AG04450 (cell line): Measurements from ENCODE around the gene MC2R. TPM values are rescaled to one million over a fixed set of nuclear protein-coding genes. Genes with fewer than 3 reads are reported as not detected.

Experiments used
- CTCF ChIA-PET: fragments of 300-600, 350-600 bp; formaldehyde crosslinking; extraction: SDS; loops from one replicate; lab custom pipeline; 2022; ENCODE audit warnings: antibody characterized with exemption, inconsistent platforms; lab: Charles Lee
- POLR2A ChIA-PET: fragments of 350-600 bp; formaldehyde crosslinking; extraction: SDS; loops from one replicate; lab custom pipeline; 2021; ENCODE audit warnings: antibody characterized with exemption, inconsistent platforms; lab: Yijun Ruan, JAX
- DNase-seq: peaks from one replicate; pipeline ENCODE4 v3.0.0-alpha.2; 2011; ENCODE audit warnings: low read depth, low spot score
- H3K27ac ChIP-seq: one replicate; pipeline ENCODE4 v1.5.1; 2012; ENCODE audit warnings: low read depth, low read length, control low read depth
- H3K27me3 ChIP-seq: one replicate; pipeline ENCODE4 v1.6.0; 2012; ENCODE audit warnings: low read length; ENCODE audit not compliant: control insufficient read depth, insufficient read depth
- H3K4me3 ChIP-seq: 2 replicates; pipeline ENCODE4 v1.5.1; 2011; ENCODE audit warnings: mild to moderate bottlenecking, low read depth, low read length, control low read depth
- H3K9me3 ChIP-seq: 2 replicates; pipeline ENCODE4 v1.5.1; 2012; ENCODE audit warnings: low read length; ENCODE audit not compliant: control insufficient read depth, insufficient read depth
- CTCF ChIP-seq: IDR thresholded peaks from 2 replicates; pipeline ENCODE4 v1.5.1; 2011; ENCODE audit warnings: low read depth, low read length, control low read depth, inconsistent platforms
- polyA plus RNA-seq: library from polyadenylated mRNA; depleted of rRNA; stranded (reverse); fragments of >200 nt; gene quantifications from 2 replicates; pipeline ENCODE4 v1.2.3, GENCODE V29; 2011

MC2R gene
- polyA plus RNA-seq, 1 experiment = not detected

DNA sequence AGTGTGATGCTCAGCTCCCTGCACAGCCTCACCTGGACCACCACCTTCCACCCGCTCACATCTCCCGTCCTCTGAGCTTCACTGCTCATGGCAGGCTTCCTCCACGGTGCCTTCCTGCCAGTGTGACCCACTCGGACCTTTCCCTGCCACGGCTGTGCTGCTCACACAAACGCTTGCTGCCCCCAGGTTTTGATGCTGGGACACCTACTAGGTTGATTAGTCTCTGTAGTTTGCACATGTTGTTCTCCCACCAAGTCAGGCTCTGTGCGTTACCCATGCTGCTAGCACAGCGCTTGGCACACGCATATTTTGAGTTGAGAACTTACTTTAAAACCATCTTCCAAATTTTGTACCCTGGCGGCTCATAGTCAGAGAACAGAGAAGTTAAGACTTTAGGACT is 2.1 kb downstream of the MC2R start:
- CTCF ChIA-PET = no interaction called here
- Histone ChIP-seq H3K27me3 (no peaks in the 10 kb centered on the region), H3K4me3 (no peak overlapping the region), H3K27ac (no peak overlapping the region), H3K9me3 (peaks cover 58% of the 10 kb centered on the region)
- POLR2A ChIA-PET = no interaction called here
- DNase-seq = no peak
- no peak for TF ChIP-seq CTCF

GRCh38 chr18:13912601-13913000 is 2.7 kb downstream of the MC2R start:
- Histone ChIP-seq H3K27ac (no peak overlapping the region), H3K9me3 (peaks cover 54% of the 10 kb centered on the region), H3K27me3 (no peaks in the 10 kb centered on the region), H3K4me3 (no peak overlapping the region)
- no peak for DNase-seq
- ChIA-PET CTCF (no interaction called here), POLR2A (no interaction called here)
- no peak for TF ChIP-seq CTCF

DNA sequence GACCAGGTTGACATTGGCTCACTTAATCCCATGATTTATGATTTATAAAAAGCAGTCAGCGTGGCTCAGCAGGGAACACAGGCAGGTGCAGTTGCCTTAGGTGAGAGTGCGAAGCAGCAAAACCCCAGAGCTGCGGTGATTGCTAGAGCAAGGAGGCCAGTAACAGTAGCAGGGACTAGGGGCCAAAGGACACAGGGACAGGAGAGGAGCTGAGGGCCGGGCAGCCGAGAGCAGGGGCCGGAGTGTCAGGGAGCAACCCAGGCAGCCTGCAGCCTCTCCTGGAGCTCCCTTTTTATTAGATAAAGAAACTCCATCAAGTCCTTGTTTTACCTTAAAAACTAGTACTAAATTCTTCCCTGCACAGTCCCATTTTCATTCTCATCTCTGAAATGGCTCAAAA is 4.3 kb downstream of the MC2R start:
- POLR2A ChIA-PET = no interaction called here
- no peak for DNase-seq
- H3K4me3 ChIP-seq = no peak overlapping the region

GRCh38 chr18:13910501-13910900 is 4.8 kb downstream of the MC2R start:
- ChIA-PET POLR2A (no interaction called here), CTCF (no interaction called here)
- Histone ChIP-seq H3K27ac (no peak overlapping the region), H3K9me3 (peaks cover 45% of the 10 kb centered on the region), H3K4me3 (no peak overlapping the region), H3K27me3 (no peaks in the 10 kb centered on the region)
- no peak for TF ChIP-seq CTCF
- no peak for DNase-seq

More for the DNA sequence above, 4.3 kb downstream of the MC2R start:
- TF ChIP-seq CTCF = no peak
- Histone ChIP-seq H3K9me3 (peaks cover 46% of the 10 kb centered on the region), H3K27ac (no peak overlapping the region), H3K27me3 (no peaks in the 10 kb centered on the region)
- CTCF ChIA-PET = no interaction called here

- H3K4me3 ChIP-seq = no peak overlapping the region
- CTCF ChIA-PET = no interaction called here
Measured at GRCh38 chr18:13909141-13909940, 6.0 kb downstream of the MC2R start.

More at GRCh38 chr18:13909141-13909940, 6.0 kb downstream of the MC2R start:
- TF ChIP-seq CTCF = no peak
- Histone ChIP-seq H3K9me3 (peaks cover 39% of the 10 kb centered on the region), H3K27ac (no peak overlapping the region), H3K27me3 (no peaks in the 10 kb centered on the region)
- POLR2A ChIA-PET = no interaction called here
- no peak for DNase-seq
